Thyroid gland (tissue), 4 donors: ENCODE measurements around the gene INKA2.

Experiments used
- POLR2A ChIP-seq, 2 donors: fragments of 450-650 bp; IDR thresholded peaks; one replicate each; pipeline ENCODE4 v1.6.1; 2017; ENCODE audit warnings: antibody characterized with exemption in 2 of 2, mild to moderate bottlenecking in 2 of 2, moderate library complexity in 1 of 2
- TF ChIP-seq, protein P1 (sequence below), 6 experiments: fragments of 200-600 bp in 3 of 6; fragments of 450-650 bp in 3 of 6; sonication (generic) in 3 of 6; IDR thresholded peaks; one replicate each; pipeline ENCODE4 v1.5.1; 2016 to 2019; ENCODE audit warnings: antibody characterized with exemption in 6 of 6, mild to moderate bottlenecking in 2 of 6, inconsistent platforms in 1 of 6, moderate library complexity in 1 of 6

- TF ChIP-seq, protein P1, sequence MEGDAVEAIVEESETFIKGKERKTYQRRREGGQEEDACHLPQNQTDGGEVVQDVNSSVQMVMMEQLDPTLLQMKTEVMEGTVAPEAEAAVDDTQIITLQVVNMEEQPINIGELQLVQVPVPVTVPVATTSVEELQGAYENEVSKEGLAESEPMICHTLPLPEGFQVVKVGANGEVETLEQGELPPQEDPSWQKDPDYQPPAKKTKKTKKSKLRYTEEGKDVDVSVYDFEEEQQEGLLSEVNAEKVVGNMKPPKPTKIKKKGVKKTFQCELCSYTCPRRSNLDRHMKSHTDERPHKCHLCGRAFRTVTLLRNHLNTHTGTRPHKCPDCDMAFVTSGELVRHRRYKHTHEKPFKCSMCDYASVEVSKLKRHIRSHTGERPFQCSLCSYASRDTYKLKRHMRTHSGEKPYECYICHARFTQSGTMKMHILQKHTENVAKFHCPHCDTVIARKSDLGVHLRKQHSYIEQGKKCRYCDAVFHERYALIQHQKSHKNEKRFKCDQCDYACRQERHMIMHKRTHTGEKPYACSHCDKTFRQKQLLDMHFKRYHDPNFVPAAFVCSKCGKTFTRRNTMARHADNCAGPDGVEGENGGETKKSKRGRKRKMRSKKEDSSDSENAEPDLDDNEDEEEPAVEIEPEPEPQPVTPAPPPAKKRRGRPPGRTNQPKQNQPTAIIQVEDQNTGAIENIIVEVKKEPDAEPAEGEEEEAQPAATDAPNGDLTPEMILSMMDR (IDR thresholded peaks at IDR 0.05), result peak; percentile 70 to 94 (median 78)
- no peak for TF ChIP-seq POLR2A (IDR thresholded peaks at IDR 0.05)
Observed at GRCh38 chr1:111769517-111770146, 30.4 kb upstream of the INKA2 start.
